ENCODE measurements around the gene TEX29. TPM values are rescaled to one million over a fixed set of nuclear protein-coding genes. Genes with fewer than 3 reads are reported as not detected.

The TEX29 gene
- total RNA-seq, 1 experiment from 2014 or later: not detected

DNA sequence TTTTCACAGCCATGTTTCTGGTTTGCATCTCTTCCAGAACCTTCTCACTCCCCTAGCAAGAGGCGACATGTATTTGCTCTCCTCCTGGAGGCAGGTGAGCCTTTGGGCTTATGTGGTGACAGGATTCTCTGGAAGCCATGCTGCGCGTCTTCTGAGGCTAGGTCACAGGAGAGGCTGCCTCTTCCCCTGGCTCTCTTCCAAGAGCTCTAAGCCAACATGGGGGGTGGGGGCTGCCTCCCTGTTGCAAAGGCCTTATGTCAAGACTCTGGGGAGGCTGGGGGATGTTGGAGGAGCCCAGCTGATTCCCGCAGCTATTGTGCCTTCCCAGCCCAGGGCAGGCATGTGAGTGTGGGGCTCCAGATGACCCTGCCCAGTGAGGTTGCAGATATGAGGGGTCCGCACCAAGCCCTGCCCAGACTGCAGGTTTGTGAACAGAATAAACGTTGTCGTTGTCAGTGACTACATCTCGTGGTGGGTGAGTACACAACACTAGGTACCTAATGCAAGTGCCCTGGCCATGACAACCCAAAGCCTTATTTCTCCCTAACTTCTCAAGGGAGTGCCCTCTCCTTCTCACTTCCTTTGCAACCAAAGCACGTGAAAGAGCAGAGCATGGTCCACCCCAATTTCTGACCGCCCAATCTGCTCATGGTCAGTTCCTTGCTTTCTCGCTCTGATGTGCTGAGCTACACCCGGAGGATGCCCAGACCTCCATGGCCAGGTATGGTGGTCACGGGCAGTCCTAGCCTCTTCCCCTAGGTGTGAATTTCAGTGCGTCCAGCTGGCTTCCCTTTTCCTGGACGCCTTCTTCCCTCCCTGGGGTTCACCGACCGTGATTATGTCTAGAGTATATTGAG is 44.9 kb downstream of the TEX29 start:
- no peaks in the 10 kb centered on the region for H3K4me1 Mint-ChIP-seq (ENCODE audit: low read depth, unreplicated experiment)

GRCh38 chr13:111367340-111367739 is 46.9 kb downstream of the TEX29 start:
- no peaks in the 10 kb centered on the region; the same call in 1 of the 2 replicates for H3K9me3 ChIP-seq
- TF ChIP-seq, protein P1, sequence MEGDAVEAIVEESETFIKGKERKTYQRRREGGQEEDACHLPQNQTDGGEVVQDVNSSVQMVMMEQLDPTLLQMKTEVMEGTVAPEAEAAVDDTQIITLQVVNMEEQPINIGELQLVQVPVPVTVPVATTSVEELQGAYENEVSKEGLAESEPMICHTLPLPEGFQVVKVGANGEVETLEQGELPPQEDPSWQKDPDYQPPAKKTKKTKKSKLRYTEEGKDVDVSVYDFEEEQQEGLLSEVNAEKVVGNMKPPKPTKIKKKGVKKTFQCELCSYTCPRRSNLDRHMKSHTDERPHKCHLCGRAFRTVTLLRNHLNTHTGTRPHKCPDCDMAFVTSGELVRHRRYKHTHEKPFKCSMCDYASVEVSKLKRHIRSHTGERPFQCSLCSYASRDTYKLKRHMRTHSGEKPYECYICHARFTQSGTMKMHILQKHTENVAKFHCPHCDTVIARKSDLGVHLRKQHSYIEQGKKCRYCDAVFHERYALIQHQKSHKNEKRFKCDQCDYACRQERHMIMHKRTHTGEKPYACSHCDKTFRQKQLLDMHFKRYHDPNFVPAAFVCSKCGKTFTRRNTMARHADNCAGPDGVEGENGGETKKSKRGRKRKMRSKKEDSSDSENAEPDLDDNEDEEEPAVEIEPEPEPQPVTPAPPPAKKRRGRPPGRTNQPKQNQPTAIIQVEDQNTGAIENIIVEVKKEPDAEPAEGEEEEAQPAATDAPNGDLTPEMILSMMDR (IDR thresholded peaks at IDR 0.05; ENCODE audit: insufficient read depth in 1 of 2, low read depth in 1 of 2, low read length in 1 of 2, severe bottlenecking in 1 of 2, unreplicated experiment in 1 of 2): no peak
- Mint-ChIP-seq H3K27me3 (ENCODE audit: insufficient read depth, unreplicated experiment) (peaks cover 18% of the 10 kb centered on the region), H3K4me1 (ENCODE audit: low read depth, unreplicated experiment) (no peaks in the 10 kb centered on the region), H3K4me3 (ENCODE audit: unreplicated experiment) (no peak overlapping the region), H3K36me3 (ENCODE audit: insufficient read depth, unreplicated experiment) (no peaks in the 10 kb centered on the region), H3K9me3 (ENCODE audit: unreplicated experiment) (no peaks in the 10 kb centered on the region), H3K27ac (ENCODE audit: unreplicated experiment) (no peak overlapping the region)
- no peak overlapping the region for H3K4me3 ChIP-seq (ENCODE audit: low read depth, low read length)
- CTCF ChIA-PET: no interaction called here
- no peaks in the 10 kb centered on the region for H3K27me3 ChIP-seq (replicated peaks; ENCODE audit: control insufficient read depth, insufficient read depth, low read length)
- H3K4me1 ChIP-seq: no peaks in the 10 kb centered on the region
- DNase-seq: no peak
- POLR2A ChIA-PET: no interaction called here
- intact Hi-C loops (cut with micrococcal nuclease; ENCODE audit: unreplicated experiment): no loop called here
- no TSS peak for BruUV-seq (replicated peaks)
- no peaks in the 10 kb centered on the region for H3K36me3 ChIP-seq (ENCODE audit: control insufficient read depth, insufficient read depth, low read length)

More for the DNA sequence above, 44.9 kb downstream of the TEX29 start:
- no peaks in the 10 kb centered on the region for H3K36me3 ChIP-seq (ENCODE audit: control insufficient read depth, insufficient read depth, low read length)
- intact Hi-C loops (cut with micrococcal nuclease; ENCODE audit: unreplicated experiment): no loop called here
- peaks cover 2% of the 10 kb centered on the region for H3K27me3 ChIP-seq (replicated peaks; ENCODE audit: control insufficient read depth, insufficient read depth, low read length)
- no TSS peak for BruUV-seq (replicated peaks)
- TF ChIP-seq, protein P1 (IDR thresholded peaks at IDR 0.05; ENCODE audit: insufficient read depth in 1 of 2, low read depth in 1 of 2, low read length in 1 of 2, severe bottlenecking in 1 of 2, unreplicated experiment in 1 of 2): no peak
- no peak overlapping the region for H3K27ac Mint-ChIP-seq (ENCODE audit: unreplicated experiment)
- no peaks in the 10 kb centered on the region for H3K4me1 ChIP-seq
- DNase-seq: no peak
- POLR2A ChIA-PET: no interaction called here
- CTCF ChIA-PET: no interaction called here
- H3K9me3 ChIP-seq: no peaks in the 10 kb centered on the region; the same call in 1 of the 2 replicates
- H3K36me3 Mint-ChIP-seq (ENCODE audit: insufficient read depth, unreplicated experiment): no peaks in the 10 kb centered on the region
- peaks cover 17% of the 10 kb centered on the region for H3K27me3 Mint-ChIP-seq (ENCODE audit: insufficient read depth, unreplicated experiment)
- no peak overlapping the region for H3K4me3 Mint-ChIP-seq (ENCODE audit: unreplicated experiment)
- no peak overlapping the region for H3K4me3 ChIP-seq (ENCODE audit: low read depth, low read length)
- no peaks in the 10 kb centered on the region for H3K9me3 Mint-ChIP-seq (ENCODE audit: unreplicated experiment)

GRCh38 chr13:111368091-111368490 is 47.6 kb downstream of the TEX29 start:
- DNase-seq: no peak
- Histone ChIP-seq H3K4me1 (no peaks in the 10 kb centered on the region), H3K36me3 (ENCODE audit: control insufficient read depth, insufficient read depth, low read length) (no peaks in the 10 kb centered on the region), H3K27me3 (replicated peaks; ENCODE audit: control insufficient read depth, insufficient read depth, low read length) (no peaks in the 10 kb centered on the region), H3K4me3 (ENCODE audit: low read depth, low read length) (no peak overlapping the region), H3K9me3 (no peaks in the 10 kb centered on the region; the same call in 1 of the 2 replicates)
- peaks cover 25% of the 10 kb centered on the region for H3K27me3 Mint-ChIP-seq (ENCODE audit: insufficient read depth, unreplicated experiment)
- H3K4me1 Mint-ChIP-seq (ENCODE audit: low read depth, unreplicated experiment): no peaks in the 10 kb centered on the region
- no peaks in the 10 kb centered on the region for H3K36me3 Mint-ChIP-seq (ENCODE audit: insufficient read depth, unreplicated experiment)
- TF ChIP-seq, protein P1 (IDR thresholded peaks at IDR 0.05; ENCODE audit: insufficient read depth in 1 of 2, low read depth in 1 of 2, low read length in 1 of 2, severe bottlenecking in 1 of 2, unreplicated experiment in 1 of 2): no peak
- BruUV-seq (replicated peaks): no TSS peak
- intact Hi-C loops (cut with micrococcal nuclease; ENCODE audit: unreplicated experiment): no loop called here
- ChIA-PET POLR2A (no interaction called here), CTCF (no interaction called here)
- no peaks in the 10 kb centered on the region for H3K9me3 Mint-ChIP-seq (ENCODE audit: unreplicated experiment)
- H3K4me3 Mint-ChIP-seq (ENCODE audit: unreplicated experiment): no peak overlapping the region
- no peak overlapping the region for H3K27ac Mint-ChIP-seq (ENCODE audit: unreplicated experiment)
